ENCODE measurements around the gene DRC1. TPM values are rescaled to one million over a fixed set of nuclear protein-coding genes. Genes with fewer than 3 reads are reported as not detected.

The DRC1 gene
- total and polyA plus RNA-seq, 2 of the 13 experiments (the other 11 are each of a cell fraction or from before 2014, with no cell fraction given), result 0.07 TPM; not detected in 1

DNA sequence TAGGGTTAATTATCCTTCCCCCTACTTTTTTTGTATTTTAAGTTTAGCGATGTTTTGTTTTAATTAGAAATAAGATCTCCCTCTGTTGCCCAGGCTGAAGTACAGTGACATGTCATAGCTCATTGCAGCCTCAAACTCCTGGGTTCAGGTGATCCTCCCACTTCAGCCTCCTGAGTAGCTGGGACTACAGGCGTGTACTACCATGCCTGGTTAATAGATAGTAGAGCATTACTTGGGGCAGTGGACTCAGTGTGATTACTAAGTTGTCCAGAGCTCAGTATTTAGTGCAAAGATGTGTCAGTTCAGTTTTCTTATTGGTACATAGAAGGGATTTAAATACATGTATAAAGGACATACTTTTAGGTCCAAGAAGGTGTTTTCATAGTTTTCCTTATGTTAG, 45.6 kb upstream of the DRC1 start:
- H3K79me2 ChIP-seq (ENCODE audit: insufficient read depth, low read length), result peaks cover 93% of the 10 kb centered on the region
- 97% methylated on average over 2 of the region's 2 CpGs for WGBS (ENCODE audit: low lambda C conversion rate)
- no peak overlapping the region for H3K4me3 ChIP-seq (replicated peaks in 1 of 3; ENCODE audit: insufficient read depth in 1 of 3, low read depth in 2 of 3, low read length in 3 of 3)
- ChIA-PET POLR2A (interaction anchor here (4.8 kb wide), 1 partner anchor 11 kb away, joined by 18 read pairs; the partner anchor contains the start of gene SELENOI), CTCF (ENCODE audit: low intra/inter-chr PET ratio, low total read pairs) (no interaction called here)
- DNase-seq (ENCODE audit: low spot score) (no peak), ATAC-seq (no peak), FAIRE-seq (no peak)
- H3K9ac ChIP-seq (ENCODE audit: insufficient read depth, low read depth, low read length), result no peak overlapping the region
- peaks cover 1 to 21% of the 10 kb centered on the region in 2 experiments; a peak in 3 of 5 replicates for H3K36me3 ChIP-seq (replicated peaks in 1 of 2; ENCODE audit: control insufficient read depth in 1 of 2, insufficient read depth in 2 of 2, low read length in 2 of 2)
- no peaks in the 10 kb centered on the region for H3K9me3 ChIP-seq (ENCODE audit: low read length)
- H3K4me1 ChIP-seq (ENCODE audit: insufficient read depth, low read length), result peaks cover 29% of the 10 kb centered on the region
- H3K27me3 ChIP-seq (ENCODE audit: control insufficient read depth in 1 of 2, insufficient read depth in 2 of 2, low read length in 2 of 2), result no peaks in the 10 kb centered on the region
- H3K27ac ChIP-seq (ENCODE audit: extremely low read length, insufficient read depth, low read length), result no peak overlapping the region
- no peak for TF ChIP-seq NFE2L1 (CRISPR knock-in tag; IDR thresholded peaks at IDR 0.05; ENCODE audit: borderline replicate concordance)
- TF ChIP-seq, protein P1, sequence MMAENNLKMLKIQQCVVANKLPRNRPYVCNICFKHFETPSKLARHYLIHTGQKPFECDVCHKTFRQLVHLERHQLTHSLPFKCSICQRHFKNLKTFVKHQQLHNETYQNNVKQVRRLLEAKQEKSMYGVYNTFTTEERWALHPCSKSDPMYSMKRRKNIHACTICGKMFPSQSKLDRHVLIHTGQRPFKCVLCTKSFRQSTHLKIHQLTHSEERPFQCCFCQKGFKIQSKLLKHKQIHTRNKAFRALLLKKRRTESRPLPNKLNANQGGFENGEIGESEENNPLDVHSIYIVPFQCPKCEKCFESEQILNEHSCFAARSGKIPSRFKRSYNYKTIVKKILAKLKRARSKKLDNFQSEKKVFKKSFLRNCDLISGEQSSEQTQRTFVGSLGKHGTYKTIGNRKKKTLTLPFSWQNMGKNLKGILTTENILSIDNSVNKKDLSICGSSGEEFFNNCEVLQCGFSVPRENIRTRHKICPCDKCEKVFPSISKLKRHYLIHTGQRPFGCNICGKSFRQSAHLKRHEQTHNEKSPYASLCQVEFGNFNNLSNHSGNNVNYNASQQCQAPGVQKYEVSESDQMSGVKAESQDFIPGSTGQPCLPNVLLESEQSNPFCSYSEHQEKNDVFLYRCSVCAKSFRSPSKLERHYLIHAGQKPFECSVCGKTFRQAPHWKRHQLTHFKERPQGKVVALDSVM (CRISPR knock-in tag; IDR thresholded peaks at IDR 0.05), result 0 out of 2 replicates have a peak, but pooled peaks have one; percentile 26
- intact Hi-C loops (cut with micrococcal nuclease; ENCODE audit: unreplicated experiment) (no loop called here), in situ Hi-C loops (cut with HindIII; ENCODE audit: extremely low pct_ligation_motif_present, low pct_unique_long_range_greater_than_20kb) (no loop called here)
- H3K4me2 ChIP-seq (ENCODE audit: low read depth, low read length), result no peak overlapping the region
- peaks cover 57% of the 10 kb centered on the region for H4K20me1 ChIP-seq (ENCODE audit: insufficient read depth, low read length)
- H2AFZ ChIP-seq (ENCODE audit: low read length), result no peak overlapping the region
- no TSS peak for BruUV-seq (replicated peaks)

DNA sequence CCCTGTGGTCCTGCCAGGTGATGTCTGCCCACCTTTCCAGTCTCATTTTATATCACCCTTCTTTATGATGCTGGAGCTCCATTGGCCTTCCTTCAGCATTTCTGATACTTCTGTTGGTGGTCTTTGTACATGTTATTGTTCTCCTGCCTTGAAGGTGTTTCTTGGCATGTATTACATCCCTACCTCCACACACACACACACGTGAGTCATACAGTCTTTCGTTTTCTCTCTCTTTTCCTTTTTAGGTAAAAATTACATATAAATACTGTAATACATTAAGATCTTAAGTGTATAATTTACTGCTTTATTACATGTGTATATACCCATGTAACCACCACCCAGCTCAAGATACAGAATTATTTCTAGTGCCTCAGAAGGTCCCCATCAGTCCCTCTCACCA, 44.9 kb upstream of the DRC1 start:
- H3K4me2 ChIP-seq (ENCODE audit: low read depth, low read length), result no peak overlapping the region
- CTCF ChIA-PET (ENCODE audit: low intra/inter-chr PET ratio, low total read pairs), result no interaction called here

More for the DNA sequence above, 44.9 kb upstream of the DRC1 start:
- Histone ChIP-seq H3K36me3 (replicated peaks in 1 of 2; ENCODE audit: control insufficient read depth in 1 of 2, insufficient read depth in 2 of 2, low read length in 2 of 2) (peaks cover 1 to 21% of the 10 kb centered on the region in 2 experiments; a peak in 3 of 5 replicates), H3K4me3 (replicated peaks in 1 of 3; ENCODE audit: insufficient read depth in 1 of 3, low read depth in 2 of 3, low read length in 3 of 3) (no peak overlapping the region), H3K27me3 (ENCODE audit: control insufficient read depth in 1 of 2, insufficient read depth in 2 of 2, low read length in 2 of 2) (no peaks in the 10 kb centered on the region), H3K79me2 (ENCODE audit: insufficient read depth, low read length) (peaks cover 93% of the 10 kb centered on the region), H3K9ac (ENCODE audit: insufficient read depth, low read depth, low read length) (no peak overlapping the region), H4K20me1 (ENCODE audit: insufficient read depth, low read length) (peaks cover 53% of the 10 kb centered on the region), H2AFZ (ENCODE audit: low read length) (no peak overlapping the region), H3K4me1 (ENCODE audit: insufficient read depth, low read length) (peaks cover 23% of the 10 kb centered on the region), H3K9me3 (ENCODE audit: low read length) (no peaks in the 10 kb centered on the region), H3K27ac (ENCODE audit: extremely low read length, insufficient read depth, low read length) (no peak overlapping the region)
- POLR2A ChIA-PET, result interaction anchor here (4.8 kb wide), 1 partner anchor 12 kb away, joined by 18 read pairs; the partner anchor contains the start of gene SELENOI
- intact Hi-C loops (cut with micrococcal nuclease; ENCODE audit: unreplicated experiment), result no loop called here
- FAIRE-seq (no peak), ATAC-seq (no peak), DNase-seq (ENCODE audit: low spot score) (no peak)
- 93% methylated on average over 2 of the region's 2 CpGs for WGBS (ENCODE audit: low lambda C conversion rate)
- in situ Hi-C loops (cut with HindIII; ENCODE audit: extremely low pct_ligation_motif_present, low pct_unique_long_range_greater_than_20kb), result no loop called here
- BruUV-seq (replicated peaks), result no TSS peak
- TF ChIP-seq ZNF607 (CRISPR knock-in tag; IDR thresholded peaks at IDR 0.05; ENCODE audit: borderline replicate concordance) (no peak), ZNF350 (CRISPR knock-in tag; IDR thresholded peaks at IDR 0.05; ENCODE audit: borderline replicate concordance, low read depth) (no peak), ZNF510 (CRISPR knock-in tag; IDR thresholded peaks at IDR 0.05; ENCODE audit: low read depth) (no peak), MEIS2 (CRISPR knock-in tag; IDR thresholded peaks at IDR 0.05) (no peak)
- TF ChIP-seq, protein P2, sequence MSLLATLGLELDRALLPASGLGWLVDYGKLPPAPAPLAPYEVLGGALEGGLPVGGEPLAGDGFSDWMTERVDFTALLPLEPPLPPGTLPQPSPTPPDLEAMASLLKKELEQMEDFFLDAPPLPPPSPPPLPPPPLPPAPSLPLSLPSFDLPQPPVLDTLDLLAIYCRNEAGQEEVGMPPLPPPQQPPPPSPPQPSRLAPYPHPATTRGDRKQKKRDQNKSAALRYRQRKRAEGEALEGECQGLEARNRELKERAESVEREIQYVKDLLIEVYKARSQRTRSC (CRISPR knock-in tag; IDR thresholded peaks at IDR 0.05; ENCODE audit: low read depth), result no peak
